DMS153 treated with DMSO at 0.1 percent for 48 hours (cell line): ENCODE measurements around the gene LHX4.
A peak's percentile ranks its signal among the peaks of the same experiment; 100 is the strongest.

Experiments used
- DNase-seq: peaks from one replicate; lab custom pipeline; 2025; ENCODE audit not compliant: unreplicated experiment; lab: John Stamatoyannopoulos, UW

LHX4 gene

GRCh38 chr1:180241716-180242544 lies 11.9 kb downstream of the LHX4 start:
- DNase-seq = no peak

GRCh38 chr1:180243517-180244221 lies 13.6 kb downstream of the LHX4 start:
- DNase-seq = no peak

- no peak for DNase-seq
Measured at GRCh38 chr1:180244840-180245239, 14.8 kb downstream of the LHX4 start.

DNA sequence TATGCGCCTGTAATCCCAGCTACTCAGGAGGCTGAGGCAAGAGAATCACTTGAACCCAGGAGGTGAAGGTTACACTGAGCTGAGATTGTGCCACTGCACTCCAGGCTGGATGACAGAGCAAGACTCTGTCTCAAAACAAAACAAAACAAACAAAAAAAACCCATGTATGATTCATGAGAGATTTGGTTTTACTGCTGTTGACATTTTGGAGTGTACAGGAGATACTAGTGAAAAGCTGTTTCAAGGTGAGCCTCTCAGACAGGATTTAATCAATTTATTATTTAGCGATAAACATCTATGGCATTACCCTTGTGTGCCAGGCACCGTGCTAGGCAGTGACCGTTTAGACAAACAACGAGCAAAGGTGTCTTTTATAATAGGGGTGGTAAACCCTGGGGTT lies 16.5 kb downstream of the LHX4 start:
- no peak for DNase-seq

GRCh38 chr1:180247061-180247460 lies 17.0 kb downstream of the LHX4 start:
- no peak for DNase-seq

DNA sequence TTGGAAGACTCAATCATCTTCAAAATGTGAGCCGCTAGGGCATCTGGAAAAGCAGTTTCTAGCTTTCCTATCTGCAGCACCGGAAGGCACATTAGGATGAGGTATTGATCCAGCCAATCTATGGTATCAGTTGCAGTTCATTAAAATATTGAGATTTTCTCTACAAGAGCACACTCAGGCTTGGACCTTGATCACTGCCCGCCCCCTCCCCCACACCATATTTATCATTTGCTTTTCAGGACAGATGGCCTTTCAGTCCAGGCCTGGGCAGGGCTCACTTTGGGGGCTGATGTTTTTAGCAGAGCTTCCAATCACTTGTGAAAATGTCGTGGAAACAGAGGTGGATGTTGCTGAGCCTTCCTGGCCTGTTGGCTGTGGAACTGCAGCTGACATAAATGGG lies 17.5 kb downstream of the LHX4 start:
- DNase-seq = no peak

GRCh38 chr1:180248176-180248575 lies 18.1 kb downstream of the LHX4 start:
- no peak for DNase-seq

DNA sequence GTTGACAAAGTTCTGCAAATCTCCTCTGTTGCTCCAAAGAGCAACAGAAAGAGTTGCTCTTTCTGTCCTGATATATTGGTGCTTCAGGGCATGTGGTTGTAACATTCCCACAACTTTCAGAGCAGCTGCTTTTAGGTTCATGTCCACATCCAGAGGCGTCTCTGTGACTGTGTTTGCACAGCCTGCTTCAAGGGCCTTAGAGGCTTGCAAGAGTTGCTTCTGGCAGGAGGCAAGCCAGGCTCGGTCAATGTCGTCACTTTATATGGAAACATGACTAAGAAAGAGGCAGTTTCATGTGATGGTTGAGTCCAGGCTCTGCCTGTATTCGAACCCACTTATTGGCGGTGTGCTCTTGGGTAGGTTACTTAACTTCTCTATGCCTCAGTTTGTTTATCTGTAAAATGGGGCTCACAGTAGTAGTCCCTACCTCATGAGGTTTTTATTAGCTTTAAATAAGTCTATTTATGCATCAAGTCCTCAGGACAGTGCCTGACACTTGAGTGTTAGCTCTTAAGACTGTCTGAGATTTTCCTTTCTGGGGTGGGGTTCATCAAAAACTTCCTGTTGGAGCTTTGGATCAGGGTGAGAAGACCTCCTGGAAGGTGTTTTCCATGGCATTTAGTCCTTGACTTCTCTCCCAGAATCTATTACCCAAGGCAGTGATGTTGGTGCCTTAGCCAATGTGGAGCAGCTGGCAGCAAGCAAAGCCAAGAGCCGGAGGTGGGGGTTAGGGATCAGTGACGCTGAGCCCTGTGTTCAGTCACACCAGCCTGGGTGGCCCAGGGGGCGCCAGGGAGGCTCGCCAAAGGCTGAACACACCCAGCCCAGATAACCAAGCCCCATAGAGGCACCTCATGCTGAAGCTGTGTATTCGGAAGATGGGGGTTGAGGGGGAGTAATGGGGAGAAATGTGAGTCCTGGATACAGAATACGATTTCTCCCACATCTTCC lies 18.9 kb downstream of the LHX4 start:
- DNase-seq = no peak

DNA sequence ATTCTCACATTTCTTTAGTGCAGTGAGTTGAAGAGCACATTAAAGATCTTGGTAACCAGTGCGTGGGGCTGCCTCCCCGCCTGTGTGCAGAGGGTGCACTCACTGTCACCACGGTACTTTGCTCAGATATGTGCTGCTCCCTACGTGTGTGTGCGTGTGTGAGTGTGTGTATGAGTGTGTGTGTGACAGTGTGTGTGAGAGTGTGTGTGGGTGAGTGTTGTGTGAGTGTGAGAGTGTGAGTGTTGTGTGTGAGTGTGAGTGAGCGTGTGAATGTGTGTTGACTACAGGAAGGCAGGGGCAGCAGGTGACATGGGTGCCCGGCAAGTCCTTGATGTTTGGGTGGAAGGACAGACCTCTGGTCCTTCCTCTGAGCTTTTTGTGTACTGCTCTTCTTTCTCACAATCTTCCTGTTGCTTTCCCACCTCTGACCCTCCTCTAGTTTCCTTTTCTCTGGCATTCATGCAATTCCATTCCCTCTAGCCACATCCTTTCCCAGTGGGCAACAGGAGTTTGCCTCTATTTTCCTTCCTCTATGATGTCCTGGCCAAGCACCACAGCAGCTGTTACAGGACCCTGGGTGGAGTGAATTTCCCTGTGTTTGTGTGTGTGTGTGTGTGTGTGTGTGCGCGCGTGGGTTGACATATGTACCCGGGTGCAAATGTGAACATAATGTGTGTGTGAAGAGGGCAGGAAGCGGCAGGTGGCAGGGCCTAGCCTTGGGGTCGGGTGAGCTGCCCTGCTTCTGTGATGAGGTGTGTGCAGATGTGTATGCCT lies 19.8 kb downstream of the LHX4 start:
- DNase-seq = no peak

GRCh38 chr1:180250499-180250770 lies 20.4 kb downstream of the LHX4 start:
- DNase-seq = no peak

- no peak for DNase-seq
Measured at GRCh38 chr1:180250883-180251509, 20.9 kb downstream of the LHX4 start.

GRCh38 chr1:180251526-180252305 lies 21.7 kb downstream of the LHX4 start:
- no peak for DNase-seq

DNA sequence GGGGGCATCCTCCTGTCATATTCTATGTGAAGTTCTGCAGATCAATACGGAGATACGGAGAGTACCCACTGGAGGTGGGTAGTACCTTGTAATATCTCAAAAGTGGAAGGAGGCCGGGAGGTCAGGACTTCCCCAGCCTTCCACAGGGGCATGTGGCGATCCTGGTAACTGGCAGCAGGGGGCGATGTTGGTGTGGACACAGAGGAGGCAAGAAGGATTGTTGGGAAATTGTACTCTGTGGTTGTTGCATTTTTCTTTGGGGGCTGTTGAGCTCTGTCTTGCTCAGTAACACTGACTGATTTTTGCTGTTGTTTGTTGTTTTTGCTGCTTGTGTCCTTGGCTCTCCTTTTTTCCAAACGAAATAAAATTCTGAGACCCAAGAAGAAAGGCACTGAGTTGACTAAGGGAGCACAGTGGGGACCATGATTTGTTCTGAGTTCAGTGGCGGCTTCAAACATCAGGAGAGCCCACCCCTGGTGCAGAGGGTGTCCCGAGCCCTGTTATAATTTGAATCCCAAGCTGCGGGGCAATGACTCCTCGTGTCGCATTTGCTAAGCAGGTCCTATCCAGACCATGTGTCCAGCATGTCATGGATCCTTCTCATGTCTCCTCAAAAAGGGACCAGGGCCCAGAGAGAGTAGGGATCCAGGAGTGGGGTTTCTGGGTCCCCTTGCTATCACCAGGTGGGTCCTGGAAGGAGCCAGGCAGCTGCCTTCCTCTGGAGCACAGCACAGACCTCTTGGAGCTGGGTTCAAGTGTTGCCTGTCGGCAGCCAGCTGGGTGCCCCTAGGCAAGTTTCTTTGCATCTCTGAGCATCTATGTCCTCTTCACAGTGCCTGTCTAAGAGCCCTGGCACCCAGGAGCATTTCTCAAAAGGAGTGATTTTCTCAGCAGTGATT lies 22.8 kb downstream of the LHX4 start:
- peak; percentile 47 for DNase-seq

GRCh38 chr1:180253585-180254495 lies 23.8 kb downstream of the LHX4 start:
- DNase-seq = no peak

GRCh38 chr1:180254496-180254819 lies 24.4 kb downstream of the LHX4 start:
- no peak for DNase-seq

- DNase-seq = no peak
Measured at GRCh38 chr1:180254854-180255253, 24.8 kb downstream of the LHX4 start.

- no peak for DNase-seq
Measured at GRCh38 chr1:180255536-180256340, 25.7 kb downstream of the LHX4 start.
